CD4-positive, alpha-beta T cell treated with Interleukin-12 subunit alpha and Interleukin-12 subunit beta, for 1 hour (primary cell): Measurements from ENCODE around the gene PARP15.
"Not testable (repeated sequence)": the region's sequence is repeated elsewhere in the genome, so short reads cannot be mapped to it uniquely, and the experiment has no call there.

Experiments used
- DNase-seq: peaks from one replicate; pipeline ENCODE4 v3.0.0-alpha.2; 2020

Gene PARP15

DNA sequence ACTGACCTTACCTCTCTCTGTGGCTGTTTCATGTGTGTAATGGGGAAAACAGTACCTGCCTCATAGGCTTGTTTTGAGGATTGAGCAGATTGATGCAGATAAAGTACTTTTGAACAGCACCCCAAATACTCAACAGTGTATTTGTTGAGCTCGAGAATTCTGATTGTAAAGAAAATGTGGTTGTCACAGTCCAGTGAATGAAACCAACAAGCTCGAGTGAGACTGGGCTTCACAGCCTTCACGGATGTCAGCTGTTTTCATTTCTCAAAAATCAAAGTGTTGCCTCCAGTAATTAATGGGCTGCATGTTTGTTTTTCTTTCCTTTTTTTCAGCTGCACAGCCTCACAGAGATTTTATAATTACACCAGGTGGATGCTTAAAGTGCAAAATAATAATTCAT, 43.7 kb downstream of the PARP15 start:
- no peak for DNase-seq

DNA sequence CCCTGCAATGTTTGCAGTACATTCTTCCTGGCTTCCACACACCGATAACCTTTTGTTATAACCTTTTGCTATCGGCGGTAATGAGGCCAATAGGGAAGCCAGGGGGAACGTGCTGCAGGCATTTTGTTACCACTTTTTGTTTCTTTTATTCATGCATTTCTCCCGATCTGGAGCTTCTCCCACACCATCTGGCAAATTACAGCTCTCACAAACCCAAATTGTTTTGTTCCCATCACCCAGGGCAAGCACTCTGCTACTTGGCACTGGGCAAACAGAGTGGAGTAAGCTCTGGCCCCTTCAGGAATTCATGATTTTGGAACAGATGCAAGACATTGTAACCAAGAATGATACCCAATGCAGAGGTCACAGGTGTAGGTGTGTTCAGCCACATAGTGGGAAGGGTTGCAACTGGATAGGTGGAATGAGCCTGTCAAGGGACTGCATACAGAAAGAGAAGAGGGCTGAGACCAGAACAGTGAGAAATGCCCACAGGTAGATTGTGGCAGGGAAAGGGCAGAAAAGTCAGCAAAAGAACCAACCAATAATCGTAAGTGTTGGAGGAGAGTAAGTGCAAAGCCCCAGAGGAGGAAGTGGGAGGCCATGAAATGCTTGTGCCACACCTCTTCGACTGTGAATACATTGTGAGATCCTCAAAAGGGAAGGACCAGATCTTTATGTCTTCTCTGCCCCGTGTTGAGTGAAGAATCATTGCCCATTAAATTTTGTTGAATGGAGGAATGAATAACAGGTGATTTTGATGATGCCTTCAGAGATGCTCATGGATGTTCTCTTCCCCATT, 45.8 kb downstream of the PARP15 start:
- DNase-seq, result no peak

DNA sequence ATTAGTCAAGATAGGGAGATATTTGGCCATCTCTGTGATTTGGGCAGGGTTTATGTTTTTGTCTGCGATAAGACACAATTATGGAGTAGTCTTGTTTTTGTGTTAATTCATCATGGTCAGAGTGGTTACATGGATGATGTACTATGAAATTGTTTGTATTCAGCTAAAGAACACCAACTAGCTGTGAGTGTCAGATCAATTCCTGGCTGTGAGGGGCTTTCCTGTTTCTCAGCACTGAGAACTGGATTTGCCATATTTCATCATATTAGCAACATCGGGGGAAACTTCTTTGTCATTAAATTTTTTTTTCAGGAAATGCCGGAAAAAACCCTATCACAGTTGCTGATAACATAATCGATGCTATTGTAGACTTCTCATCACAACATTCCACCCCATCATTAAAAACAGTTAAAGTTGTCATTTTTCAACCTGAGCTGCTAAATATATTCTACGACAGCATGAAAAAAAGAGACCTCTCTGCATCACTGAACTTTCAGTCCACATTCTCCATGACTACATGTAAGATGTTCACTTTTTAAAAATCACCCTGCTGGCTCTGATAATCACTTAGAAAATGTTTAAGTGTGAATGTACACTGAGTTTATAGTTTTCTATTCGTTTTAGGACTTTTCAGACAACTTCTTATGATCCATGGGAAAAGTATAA, 49.2 kb downstream of the PARP15 start:
- no peak for DNase-seq

DNA sequence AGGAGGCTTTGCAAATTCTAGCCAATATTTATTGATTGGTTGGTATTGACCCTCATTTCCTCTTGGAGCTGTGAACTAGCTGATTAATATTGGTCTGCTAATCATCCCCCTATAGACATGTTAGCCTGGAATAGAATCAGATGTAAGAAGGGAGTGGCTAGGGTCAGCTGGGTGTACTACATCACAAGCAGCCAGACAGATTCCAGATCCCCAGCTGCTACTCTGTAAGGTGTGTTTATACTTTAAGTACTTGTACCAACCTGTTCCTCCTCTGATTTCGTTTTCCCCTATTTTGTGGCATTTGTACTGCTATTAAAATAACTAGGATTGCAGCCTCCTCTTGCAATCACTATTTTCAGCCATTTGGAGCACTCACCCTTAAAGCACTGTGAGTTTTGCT, 49.9 kb downstream of the PARP15 start:
- no peak for DNase-seq

DNA sequence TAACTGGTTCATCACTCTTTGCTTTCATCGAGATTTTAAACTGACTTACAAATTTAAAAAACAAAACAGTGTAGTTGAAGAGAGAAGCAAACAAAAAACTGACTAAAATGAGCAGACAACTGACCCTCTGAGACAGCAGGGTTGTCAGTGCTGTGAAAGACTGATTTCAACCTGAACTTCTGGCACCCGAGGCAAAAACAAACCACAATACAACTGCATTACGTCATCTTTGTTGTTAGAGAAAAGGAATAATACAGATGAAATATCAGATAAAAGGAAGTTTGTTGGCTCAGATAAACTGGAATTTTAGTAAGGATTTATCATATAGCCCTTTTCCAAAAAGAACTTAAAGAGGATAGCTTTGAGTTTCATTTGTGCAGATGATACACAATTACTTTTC, 51.1 kb downstream of the PARP15 start:
- DNase-seq, result no peak

DNA sequence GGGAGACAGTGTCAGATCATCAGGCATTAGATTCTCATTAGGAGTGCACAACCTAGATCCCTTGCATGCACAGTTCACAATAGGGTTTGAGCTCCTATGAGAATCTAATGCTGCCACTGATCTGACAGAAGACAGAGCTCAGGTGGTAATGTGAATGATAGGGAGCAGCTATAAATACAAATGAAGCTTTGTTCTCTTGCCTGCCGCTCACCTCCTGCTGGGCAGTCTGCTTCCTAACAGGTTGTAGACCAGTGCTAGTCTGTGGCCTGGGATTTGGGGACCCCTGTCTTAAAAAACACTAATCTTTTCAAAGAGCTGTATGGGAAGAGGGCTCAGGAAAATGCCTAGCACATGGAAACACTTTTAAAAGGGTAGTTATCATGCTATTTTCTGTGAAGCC, 52.3 kb downstream of the PARP15 start:
- no peak for DNase-seq

GRCh38 chr3:122635789-122636188, 58.3 kb downstream of the PARP15 start:
- no peak for DNase-seq

DNA sequence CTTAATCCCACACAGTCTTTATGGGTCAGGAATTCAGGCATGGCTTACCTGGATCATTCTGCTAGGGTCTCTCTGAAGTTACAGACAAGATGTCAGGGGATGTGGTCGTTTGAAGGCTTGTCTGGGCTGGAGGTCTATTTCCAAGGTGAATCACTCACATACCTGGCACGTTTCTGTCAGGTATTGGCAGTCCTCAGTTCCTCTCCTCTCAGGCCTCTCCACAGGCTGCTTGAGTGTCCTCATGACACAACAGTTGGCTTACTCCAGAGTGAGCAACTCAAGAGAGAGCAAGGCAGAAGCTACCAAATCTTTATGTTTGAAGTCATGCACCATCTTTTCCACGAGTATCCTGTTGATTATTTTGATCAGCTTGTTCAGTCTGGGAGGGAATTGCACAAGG, 59.2 kb downstream of the PARP15 start:
- DNase-seq, result no peak

DNA sequence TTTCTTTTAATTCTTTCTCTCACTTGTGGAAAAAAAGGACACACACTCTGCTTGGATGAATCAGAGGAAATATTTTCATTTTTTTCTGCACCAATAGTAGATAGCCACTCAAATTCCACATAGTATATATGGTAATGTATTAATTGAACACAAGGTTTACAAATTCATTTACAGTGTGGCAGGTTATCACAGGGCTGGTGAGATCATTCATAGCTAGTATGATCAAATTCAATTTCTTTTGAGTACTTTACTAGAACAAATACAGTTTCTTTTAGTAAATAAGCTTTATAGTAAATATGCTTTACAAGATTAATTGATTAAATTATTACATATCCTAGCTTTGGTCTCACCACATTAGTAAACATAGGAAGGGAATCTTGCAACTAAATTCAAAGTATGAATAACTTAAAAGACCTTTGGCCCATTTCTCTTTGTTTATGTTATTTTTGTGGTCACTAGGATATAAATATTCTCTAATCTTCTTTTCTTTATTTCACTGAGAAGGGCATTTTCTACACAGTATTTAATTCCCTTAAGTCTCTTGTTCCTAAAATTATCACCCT, 63.1 kb downstream of the PARP15 start:
- DNase-seq, result no peak

GRCh38 chr3:122642935-122643334, 65.5 kb downstream of the PARP15 start:
- no peak for DNase-seq

DNA sequence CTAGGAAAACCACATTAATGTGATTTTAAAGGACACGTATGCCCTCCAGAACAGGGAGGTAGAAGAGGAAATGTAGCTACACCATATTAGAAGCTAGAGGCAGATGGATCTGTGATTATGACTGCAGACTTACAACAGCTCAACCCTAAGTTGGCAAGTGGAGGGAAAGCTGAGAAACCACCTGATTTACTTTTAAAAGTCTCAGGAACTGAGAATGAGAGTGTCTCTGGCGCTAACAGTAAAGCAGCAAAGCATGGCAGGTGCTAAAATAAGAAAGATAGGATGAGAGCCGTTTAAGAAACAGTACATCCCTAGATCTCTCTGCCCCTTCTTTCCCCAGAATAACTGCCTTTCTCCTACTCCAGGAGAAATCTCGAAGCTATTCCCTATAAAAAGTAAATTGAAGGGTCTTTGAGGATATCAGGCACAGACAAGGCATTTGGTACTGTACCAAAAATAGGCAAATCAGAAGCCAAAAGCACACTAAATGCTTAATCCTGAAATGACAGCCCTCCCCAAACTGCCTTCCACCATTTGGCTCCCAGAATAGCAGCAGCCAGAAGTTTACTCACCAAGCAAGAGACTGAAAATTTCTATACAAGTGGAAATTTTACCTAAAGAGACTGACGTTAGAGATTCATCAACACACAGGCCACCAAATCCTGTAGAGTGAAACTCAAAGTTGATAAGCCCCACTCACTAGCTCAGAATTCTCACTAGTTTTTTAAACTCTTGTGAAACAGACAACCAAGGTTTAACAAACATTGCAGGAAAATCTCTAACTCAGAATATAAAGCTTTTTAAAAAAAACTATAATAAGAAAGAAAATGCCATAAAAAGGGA, 68.9 kb downstream of the PARP15 start:
- DNase-seq, result peak; percentile 37

DNA sequence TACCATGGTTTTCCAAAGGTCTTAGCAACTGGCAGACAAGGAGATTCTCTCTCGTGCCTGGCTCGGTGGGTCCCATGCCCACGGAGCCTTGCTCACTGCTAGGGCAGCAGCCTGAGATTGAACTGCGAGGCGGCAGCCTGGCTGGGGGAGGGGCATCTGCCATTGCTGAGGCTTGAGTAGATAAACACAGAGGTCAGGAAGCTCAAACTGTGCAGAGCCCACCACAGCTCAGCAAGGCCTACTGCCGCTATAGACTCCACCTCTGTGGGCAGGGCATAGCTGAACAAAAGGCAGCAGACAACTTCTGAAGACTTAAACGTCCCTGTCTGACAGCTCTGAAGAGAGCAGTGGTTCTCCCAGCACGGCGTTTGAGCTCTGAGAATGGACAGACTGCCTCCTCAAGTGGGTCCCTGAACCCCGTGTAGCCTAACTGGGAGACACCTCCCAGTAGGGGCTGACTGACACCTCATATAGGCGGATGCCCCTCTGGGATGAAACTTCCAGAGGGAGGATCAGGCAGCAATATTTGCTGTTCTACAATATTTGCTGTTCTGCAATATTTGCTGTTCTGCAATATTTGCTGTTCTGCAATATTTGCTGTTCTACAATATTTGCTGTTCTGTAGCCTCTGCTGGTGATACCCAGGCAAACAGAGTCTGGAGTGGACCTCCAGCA, 73.9 kb downstream of the PARP15 start:
- DNase-seq, result not testable (repeated sequence)

GRCh38 chr3:122651962-122652361, 74.5 kb downstream of the PARP15 start:
- not testable (repeated sequence) for DNase-seq

DNA sequence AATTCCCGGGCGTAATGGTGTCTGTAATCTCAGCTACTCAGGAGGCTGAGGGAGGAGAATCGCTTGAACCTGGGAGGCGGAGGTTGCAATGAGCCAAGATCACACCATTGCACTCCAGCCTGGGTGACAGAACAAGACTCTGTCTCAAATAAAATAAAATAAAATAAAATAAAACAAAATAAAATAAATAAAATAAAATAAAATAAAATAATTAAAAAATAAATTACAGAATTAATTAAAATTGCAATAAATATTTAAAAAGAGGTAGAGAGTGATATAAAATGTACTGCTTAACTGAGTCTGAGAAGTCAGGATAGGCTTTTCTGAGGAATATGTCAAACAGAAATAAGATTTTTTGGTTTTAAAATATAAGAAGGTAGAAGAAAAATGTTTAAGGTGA, 80.9 kb downstream of the PARP15 start:
- DNase-seq, result not testable (repeated sequence)

DNA sequence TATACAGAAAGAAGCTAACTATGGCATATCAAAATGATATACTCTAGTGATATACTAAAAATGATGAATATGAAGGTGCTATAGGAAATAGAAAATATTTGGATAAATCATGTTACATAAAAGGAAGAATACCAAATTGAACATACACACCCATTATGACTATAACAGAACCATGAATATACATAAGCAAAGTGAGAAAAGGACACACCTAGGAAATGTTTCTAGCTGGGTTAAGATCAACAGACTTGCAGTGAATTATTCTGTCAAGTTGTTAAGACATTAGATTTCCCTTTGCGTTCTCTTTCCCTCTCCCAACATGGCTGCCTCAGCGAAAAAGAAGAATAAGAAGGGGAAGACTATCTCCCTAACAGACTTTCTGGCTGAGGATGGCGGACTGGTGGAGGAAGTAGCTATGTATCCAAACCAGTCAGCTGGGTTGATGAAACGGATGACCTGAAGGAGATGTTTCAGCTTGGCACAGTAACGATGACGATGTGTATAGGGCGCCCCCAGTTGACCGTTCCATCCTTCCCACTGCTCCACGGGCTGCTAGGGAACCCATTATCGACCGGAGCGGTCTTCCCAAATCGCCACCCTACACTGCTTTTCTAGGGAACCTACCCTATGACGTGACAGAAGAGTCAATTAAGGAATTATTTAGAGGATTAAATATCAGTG, 83.0 kb downstream of the PARP15 start:
- no peak for DNase-seq

- no peak for DNase-seq
These were observed 84.2 kb downstream of the PARP15 start for GRCh38 chr3:122661633-122662032.

GRCh38 chr3:122662505-122662904, 85.1 kb downstream of the PARP15 start:
- DNase-seq, result no peak

- DNase-seq, result no peak
These were observed 87.9 kb downstream of the PARP15 start for GRCh38 chr3:122665226-122665786.

DNA sequence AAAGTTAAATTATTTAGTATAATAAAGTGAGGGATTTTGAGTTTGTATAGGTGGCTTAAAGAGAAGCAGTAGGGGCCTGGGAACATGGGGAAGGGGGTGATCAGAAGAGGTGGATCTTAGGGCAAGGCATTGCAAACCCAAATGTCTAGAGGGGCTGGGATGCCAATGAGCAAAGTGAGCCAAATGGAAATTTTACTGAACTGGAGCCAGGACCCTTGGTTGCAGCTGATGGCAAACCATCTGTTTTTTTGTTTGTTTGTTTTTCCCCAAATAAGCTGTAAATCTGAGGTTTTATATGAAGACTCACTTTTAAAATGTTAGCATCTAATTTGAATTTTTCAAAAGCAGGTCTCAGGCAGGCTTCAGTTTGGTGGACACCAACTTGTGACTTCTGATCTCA, 88.4 kb downstream of the PARP15 start:
- no peak for DNase-seq

DNA sequence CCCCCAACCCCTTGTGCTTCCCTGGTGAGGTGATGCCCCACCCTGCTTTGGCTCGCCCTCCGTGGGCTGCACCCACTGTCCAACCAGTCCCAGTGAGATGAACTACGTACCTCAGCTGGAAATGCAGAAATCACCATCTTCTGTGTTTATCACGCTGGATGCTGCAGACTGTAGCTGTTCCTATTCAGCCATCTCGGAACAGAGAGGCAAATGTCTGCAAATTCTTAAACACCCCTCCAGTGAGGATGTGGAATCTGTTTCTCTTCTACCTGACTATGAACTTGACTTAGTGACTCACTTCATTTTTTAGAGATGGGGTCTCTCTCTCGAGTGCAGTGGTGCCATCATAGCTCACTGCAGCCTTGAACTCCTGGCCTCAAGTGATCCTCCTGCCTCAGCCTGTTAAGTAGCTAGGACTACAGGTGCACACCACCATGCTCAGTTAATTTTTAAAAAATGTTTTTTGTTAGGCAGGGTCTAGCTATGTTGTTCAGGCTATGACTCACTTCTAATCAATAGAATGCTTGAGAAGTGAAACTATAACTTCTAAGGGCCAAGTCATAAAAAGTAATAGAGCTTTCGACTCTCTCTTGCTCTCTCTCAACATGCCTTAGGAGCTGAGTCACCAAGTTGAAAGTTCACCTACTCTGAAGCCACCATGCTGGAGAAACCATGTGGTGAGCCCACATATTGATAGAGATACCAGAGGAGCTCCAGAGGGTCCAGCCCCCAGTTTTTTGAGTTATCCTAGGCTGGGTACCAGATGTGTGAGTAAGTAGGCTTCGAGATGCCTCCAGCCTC, 91.7 kb downstream of the PARP15 start:
- DNase-seq, result no peak

GRCh38 chr3:122671553-122671952, 94.1 kb downstream of the PARP15 start:
- no peak for DNase-seq
